GM19238 (cell line): Measurements from ENCODE around the gene RASA3.
A peak's percentile ranks its signal among the peaks of the same experiment; 100 is the strongest.
"Not testable (repeated sequence)": the region's sequence is repeated elsewhere in the genome, so short reads cannot be mapped to it uniquely, and the experiment has no call there.

Experiments used
- DNase-seq: peaks from one replicate; pipeline ENCODE4 v3.0.0; 2011; ENCODE audit warnings: low spot score; ENCODE audit not compliant: insufficient read length

Gene RASA3

DNA sequence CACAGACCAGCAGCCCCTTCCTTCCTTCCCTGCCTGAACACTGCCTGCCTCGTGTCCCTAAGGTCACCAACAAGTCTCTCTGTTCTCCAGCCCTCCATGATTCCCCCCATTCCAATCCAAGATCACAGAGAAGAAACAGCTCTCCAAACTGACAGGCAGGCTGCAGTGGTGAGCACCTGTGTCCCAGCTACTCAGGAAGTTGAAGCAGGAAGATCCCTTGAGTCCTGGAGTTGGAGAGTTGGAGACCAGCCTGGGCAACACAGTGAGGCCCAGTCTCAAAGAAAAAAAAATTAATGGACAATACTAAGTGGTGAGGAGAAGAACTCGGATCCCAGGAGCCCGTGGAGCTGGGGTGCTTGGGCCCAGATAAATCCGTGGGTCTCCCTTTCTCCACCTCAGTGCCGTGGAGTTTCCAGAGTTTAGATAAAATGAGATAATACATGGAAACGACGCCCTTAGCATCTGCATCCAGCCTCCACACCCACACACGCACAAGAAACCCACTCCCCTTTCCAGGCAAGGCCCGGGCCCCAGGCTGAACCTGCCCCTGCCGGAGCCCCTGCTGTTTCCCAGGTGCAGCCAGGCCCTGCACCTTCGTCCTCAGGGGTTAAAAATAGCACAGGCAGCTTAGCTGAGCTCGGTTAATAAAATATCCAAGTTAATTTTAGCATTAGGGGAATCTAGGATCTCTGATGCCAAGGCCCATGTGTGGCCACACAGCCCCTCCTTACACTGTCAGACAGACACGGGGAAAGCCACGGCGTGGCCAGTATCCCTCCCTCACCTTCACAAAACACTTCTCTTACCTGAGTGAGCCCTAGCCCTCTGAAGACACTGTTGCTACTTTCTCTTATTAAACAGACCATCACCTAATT lies 4.7 kb downstream of the RASA3 start:
- DNase-seq: no peak

DNA sequence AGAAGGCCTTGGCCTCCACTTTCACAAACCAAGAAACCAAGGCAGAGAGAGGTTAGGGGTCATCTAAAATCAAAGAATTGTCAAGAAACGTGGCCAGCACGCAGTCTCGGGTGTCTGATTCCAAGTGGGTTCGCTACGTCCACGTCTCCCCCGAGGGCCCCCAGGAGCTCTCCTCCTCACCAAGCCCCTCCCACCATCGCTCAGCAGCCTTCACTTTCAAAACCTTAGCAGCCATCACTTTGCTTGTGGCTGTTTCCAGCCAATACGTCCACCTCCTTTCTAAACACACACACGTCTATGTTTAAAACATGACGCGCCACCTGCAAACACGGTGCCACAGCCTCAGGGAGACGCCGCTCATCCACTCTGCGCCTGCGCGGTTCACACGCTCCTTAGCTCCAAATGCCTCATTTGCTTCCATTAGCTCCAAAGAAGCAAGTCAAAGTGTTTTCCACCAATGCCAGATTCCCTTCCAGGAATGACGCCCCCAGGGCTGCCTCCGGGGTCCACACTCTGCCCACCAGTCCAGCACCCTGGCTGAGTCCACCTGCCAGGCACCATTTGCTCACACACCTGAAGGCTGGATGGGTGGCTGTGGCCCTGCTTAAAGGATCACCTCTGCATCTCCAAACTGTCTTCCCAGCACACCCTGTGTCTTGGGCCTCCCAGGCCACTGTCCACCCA lies 5.5 kb downstream of the RASA3 start:
- no peak for DNase-seq

- DNase-seq: not testable (repeated sequence)
Observed at GRCh38 chr13:114126086-114126485, 6.3 kb downstream of the RASA3 start.

DNA sequence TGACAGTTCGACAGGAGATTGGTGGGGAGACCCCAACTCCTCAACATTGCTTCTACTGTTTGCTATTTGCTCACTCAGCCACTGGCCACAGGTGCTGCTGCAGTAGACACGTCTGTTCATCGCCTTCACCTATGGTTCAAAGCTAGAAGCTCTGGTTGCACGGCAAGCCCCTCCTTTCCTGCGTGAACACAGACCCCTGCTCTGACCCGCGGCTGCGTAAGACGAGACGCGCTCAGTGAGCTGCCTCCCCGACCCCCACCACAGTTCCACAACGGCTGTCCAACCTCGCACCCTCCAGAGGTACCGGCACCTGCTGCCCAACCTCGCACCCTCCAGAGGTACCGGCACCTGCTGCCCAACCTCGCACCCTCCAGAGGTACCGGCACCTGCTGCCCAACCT lies 6.8 kb downstream of the RASA3 start:
- DNase-seq: no peak

DNA sequence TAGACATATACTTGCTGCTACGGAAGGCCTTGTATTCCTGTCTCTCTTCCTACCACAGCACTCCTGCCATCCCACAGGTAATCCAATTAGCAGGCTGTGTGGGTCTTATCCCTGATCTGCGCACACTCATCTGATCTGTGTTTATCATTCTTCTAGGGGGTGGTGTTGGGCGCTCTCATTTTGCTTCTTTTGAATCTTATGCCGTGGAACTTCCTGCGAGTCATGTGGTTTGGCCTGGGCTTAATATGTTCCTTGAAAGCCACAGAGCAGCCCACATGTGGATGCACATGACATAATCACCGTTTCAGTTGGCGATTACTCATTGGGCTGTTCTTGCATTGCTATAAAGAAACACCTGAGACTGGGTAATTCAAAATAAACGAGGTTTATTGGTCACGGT lies 7.5 kb downstream of the RASA3 start:
- no peak for DNase-seq

DNA sequence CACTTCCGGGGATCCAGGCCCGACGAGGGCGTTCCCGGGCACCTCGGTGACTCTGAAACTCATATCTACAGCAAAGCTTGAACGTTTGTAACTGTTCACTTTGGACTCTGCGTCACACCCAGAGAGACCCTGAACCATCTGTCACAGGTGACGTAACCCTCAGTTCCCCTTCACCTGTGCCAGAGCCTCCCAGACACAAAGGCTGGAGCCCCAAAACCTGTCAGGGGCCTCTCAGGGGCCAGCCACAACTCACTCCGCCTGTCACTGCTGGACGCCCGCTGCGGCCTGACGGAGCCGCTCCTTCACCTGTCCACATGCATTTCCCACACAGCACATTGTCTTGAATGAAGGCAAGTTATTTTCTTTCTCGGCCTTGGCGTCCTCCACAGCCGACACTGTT lies 8.0 kb downstream of the RASA3 start:
- no peak for DNase-seq

GRCh38 chr13:114123876-114124275 lies 8.5 kb downstream of the RASA3 start:
- DNase-seq: no peak

DNA sequence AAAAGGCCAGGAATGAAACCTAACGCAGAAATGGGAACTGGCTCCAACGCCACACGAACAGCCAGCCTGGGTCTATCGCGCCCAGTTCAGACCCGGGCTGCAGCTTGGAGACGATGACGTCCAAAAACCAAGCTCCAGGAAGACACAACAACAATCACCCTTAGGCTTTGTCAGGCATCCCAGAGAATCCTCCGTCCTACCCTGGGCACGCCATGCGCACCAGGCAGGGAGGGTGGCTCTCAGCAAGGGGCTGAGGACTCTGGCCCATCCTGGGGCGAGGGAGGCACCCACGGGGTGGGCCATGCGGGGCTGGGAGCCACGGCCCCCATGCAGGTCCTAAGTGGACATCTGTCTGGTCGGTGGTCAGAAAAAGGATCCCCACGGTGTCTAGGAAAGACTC lies 9.0 kb downstream of the RASA3 start:
- DNase-seq: no peak

DNA sequence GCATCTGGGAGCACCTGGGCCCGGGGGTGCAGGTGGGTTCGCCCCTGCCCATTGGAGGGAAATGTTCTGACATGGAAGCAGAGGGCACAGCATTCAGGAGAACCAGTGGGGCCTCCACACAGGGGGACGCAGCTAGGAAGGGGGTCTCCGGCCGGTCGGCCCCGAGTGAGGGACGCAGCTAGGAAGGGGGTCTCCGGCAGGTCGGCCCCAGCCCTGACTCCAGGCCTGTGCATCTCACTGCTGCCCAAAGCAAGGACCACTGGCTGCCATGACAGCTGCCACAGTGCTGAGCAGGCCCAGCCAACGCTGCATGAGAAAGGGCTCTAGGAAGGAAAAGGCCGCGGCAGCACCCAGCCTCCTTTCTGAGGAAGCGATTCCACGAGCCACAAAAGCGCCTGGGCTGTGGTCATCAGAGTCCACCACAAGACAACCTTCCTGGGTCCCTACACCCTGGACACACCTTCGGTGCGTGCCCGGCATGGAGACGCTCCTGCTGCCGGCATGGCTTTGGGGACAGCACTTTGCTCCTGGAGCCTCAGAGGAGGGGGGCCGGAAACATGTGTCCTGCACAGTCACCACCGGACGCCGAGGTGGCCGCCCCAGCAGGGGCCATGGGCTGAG lies 9.7 kb downstream of the RASA3 start:
- DNase-seq: no peak

GRCh38 chr13:114122127-114122511 lies 10.3 kb downstream of the RASA3 start:
- no peak for DNase-seq

GRCh38 chr13:114121496-114122126 lies 10.8 kb downstream of the RASA3 start:
- DNase-seq: no peak

DNA sequence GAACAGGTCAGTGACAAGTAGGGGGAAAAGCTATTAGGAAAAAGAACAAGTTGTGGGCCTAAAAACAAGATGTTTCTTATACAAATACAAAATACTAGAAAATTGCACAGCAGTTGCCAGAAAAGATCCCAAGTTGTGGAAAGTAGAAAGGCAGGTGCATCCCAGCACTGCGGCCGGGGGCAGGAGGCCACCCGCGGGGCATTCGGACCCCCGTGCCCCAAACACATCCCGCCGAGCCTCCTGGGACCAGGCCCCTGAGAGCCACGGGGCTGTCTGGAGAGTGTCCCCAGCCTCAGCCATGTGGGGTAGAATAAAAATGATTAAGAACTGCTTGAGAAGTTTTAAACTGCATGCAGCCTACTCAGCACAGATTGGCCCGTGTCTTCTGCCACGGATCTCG lies 11.4 kb downstream of the RASA3 start:
- no peak for DNase-seq

DNA sequence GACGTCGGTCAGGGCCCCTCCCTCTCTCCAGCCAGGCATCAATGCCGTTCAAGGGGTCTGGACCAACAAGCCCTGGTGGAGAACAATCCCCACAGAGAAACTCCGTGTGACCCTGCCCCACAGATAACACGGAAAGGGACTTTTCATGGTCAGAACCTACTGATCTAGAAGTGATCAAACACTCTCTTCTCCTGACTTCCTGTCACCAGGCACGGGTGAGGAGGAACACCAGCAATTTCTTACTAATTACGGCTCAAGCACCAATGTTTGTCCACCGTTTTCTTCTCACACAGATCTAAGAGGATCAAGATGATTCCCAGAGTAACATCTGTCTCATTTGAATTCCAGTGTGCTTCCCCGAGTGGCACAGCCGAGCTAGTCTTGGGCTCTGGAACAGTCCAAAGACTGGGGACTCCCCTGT lies 11.8 kb downstream of the RASA3 start:
- DNase-seq: no peak

- no peak for DNase-seq
Observed at GRCh38 chr13:114119196-114119595, 13.2 kb downstream of the RASA3 start.

GRCh38 chr13:114118511-114119123 lies 13.8 kb downstream of the RASA3 start:
- DNase-seq: peak; percentile 51

GRCh38 chr13:114118086-114118485 lies 14.3 kb downstream of the RASA3 start:
- no peak for DNase-seq

DNA sequence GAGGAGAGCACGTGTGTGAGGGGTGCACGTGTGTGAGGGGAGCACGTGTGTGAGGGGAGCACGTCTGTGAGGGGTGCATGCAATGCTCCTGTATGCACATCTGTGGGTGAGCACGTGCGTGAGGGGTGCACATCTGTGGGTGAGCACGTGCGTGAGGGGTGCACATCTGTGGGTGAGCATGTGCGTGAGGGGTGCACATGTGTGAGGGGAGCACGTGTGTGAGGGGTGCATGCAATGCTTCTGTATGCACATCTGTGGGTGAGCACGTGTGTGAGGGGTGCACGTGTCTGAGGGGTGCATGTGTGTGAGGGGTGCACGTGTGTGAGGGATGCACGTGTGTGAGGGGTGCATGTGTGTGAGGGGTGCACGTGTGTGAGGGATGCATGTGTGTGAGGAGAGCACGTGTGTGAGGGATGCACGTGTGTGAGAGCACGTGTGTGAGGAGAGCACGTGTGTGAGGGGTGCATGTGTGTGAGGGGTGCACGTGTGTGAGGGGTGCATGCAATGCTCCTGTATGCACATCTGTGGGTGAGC lies 15.0 kb downstream of the RASA3 start:
- DNase-seq: not testable (repeated sequence)

DNA sequence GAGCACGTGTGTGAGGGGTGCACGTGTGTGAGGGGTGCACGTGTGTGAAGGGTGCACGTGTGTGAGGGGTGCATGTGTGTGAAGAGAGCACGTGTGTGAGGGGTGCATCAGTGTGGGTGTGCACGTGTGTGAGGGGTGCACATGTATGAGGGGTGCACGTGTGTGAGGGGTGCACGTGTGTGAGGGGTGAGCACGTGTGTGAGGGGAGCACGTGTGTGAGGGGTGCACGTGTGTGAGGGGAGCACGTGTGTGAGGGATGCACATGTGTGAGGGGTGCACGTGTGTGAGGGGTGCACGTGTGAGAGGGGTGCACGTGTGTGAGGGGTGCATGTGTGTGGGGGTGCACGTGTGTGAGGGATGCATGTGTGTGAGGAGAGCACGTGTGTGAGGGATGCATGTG lies 15.7 kb downstream of the RASA3 start:
- DNase-seq: no peak

DNA sequence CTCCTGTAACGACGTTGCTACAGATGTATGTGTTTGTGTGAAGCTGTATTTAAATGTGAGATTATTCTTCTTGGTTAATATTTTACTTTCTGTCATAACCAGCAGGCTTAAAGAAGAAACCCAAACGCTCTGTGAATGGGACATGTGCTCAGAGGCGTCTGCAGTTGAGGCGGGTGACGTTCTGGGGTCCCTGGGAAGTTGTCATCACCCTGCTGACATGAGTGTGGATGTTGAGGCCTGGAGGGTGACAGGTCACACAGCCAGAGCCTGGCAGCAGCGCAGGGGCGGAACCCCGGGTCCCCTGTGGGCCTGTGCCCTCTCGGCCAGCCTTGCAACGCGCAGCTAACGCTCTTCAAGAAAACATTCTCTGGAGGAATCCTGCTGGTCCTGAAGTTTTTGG lies 16.6 kb downstream of the RASA3 start:
- DNase-seq: no peak

- no peak for DNase-seq
Observed at GRCh38 chr13:114115191-114115671, 17.2 kb downstream of the RASA3 start.

GRCh38 chr13:114114666-114115065 lies 17.8 kb downstream of the RASA3 start:
- not testable (repeated sequence) for DNase-seq
